GM21367 (cell line): ENCODE data around the gene GAREM1.

Experiments used
- ATAC-seq: cut with Tn5 transposase; IDR thresholded peaks from one replicate; pipeline ENCODE4 v1.9.1; 2021; ENCODE audit not compliant: unreplicated experiment

Gene GAREM1

DNA sequence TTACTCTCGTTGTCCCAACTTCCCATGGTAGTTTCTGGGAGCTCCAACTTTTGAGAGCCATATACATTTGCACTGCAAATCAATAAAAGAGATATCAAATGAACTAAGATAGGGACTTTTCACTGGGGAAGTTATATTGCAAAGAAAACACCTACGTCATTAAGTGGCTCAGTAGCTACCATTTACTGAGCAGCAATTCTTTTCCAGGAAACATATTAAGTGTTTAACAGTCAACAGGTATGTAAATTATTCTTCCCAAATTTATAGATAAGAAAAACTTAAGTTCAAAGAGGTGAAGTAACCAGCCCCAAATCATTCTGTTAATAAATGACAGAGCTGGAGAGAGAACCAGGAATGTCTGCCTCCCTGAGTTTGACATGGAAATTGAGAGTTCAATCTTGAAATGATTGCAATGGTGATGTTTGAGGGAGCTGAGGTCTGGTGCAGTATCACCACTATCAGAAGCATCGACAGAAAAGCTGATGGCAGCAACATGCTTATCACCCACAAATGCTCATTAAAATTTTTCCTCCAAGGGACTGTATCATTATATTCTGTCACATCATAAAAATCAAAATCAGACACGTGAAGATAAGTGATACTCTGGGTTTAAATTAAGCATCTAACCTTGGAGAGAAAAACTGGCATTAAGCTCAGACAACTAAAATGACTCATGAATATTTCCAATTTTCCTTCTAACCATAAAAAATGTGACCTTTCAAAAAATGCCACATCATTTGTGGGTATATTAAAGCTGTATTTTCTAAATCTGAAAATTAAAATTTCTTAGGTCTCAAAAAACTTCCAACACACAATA, 43.4 kb downstream of the GAREM1 start:
- ATAC-seq = no peak

DNA sequence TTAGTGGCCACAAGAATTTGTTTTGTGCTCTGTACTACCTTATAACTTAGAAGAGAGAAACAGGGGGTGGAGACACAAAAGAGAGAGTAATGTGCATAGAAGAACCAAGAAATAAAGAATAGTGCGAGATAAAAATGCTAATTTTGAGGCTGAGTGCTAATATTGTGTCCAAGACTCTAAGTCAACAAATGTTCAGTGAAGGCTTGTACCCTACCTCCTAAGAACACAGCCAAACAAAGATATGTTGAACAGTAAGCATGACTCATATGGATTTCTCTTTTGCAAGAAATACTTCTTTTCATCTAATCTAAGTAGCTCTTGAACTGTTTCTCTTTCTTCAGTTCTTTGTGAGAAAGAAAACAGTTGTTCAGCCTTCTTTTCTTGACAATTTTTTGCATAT, 45.2 kb downstream of the GAREM1 start:
- no peak for ATAC-seq

DNA sequence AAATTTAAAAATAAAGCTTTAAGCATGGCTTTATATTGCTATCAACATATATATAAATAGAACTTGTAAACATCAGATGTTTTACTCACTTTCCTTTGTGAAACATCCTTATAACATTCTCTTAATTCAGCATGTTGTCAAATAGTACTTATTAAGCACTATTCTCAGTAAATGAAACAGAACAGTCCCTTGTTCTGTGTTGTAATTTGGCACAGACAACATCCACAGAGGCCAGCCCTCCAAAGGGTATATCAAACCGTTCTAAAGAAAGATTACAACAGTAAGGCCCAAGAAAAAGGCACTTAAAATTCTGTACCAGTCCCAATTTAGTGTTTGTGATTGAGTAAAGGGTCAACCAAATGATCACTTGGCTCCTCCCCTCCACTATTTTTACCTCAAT, 46.0 kb downstream of the GAREM1 start:
- ATAC-seq = no peak

DNA sequence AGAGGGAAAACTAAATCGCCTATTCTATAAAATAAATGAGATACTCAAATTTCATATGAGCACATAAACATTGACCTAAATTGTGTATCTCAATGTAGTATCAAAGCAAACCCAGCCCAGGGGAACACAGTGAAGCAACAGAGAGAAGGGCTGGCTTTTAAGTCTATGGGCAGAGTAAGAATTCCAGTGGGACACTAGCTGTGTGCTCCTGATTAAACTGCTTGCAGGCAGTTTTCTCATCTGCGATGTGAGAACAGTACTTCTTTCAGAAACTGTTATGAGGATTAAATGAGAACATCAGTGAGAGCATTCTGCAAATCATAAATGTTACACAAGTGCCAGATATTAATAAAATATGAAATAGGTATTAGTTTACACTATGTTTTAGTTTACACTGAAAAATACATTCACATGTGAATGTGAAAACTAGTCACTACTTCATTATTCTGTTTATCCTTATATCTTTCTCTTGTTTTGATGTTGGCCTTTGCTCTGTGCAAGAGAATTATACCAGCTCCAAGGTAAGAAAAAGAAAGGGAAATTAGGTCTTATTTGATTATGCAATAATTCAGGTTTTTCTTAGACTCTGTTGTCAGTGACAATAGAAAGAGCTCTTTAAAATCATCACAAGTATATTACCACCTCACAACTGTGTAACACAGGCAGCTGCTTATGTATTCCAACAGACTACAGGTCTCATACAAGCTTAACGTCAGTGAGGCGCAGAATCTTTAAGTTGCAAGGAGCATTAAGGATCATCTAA, 47.5 kb downstream of the GAREM1 start:
- no peak for ATAC-seq

DNA sequence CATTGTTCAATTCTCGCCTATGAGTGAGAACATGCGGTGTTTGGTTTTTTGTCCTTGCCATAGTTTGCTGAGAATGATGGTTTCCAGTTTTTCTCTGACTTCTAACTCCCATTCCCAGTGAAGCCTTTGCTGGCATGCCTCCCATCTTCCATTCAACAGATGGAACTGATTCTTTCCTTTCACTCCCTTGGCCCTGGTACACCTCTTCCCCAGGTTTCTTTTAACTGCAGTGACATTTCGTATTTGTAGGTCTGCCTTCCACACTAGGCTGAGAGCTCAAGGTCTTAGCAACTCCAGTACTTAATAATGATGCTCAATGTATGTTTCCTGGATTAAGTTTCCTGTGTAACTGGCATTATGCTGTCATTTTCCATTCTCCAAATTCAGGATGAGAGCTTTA, 48.5 kb downstream of the GAREM1 start:
- no peak for ATAC-seq

DNA sequence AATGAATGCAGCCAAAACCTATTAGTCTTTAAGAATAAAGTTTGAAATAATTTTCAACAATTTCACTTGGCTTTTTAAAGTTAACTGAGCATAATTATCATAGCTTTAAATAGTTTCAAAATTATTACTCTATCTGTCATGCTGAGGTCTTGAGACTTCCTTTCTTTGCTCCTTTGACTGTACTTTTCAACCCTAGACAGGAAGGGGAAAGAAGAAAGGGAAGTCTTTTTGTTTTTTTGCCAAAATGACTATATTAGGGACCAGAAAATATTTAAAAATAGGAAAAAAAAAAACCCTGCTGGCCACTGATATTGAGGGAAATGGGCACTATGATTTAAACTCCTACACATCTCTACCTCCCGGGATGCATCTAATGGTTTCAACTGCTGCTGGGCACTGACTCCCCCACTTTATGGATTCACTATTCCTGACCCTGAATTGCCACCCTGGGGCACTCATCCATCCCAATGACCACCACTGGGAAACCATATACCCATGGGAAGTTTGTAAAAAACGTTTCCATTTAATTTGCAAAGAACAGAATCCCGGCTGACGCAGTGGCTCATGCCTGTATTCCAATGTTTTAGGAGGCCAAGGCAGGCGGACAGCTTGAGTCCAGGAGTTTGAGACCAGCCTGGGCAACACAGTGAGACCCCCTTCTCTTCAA, 50.5 kb downstream of the GAREM1 start:
- ATAC-seq = no peak

DNA sequence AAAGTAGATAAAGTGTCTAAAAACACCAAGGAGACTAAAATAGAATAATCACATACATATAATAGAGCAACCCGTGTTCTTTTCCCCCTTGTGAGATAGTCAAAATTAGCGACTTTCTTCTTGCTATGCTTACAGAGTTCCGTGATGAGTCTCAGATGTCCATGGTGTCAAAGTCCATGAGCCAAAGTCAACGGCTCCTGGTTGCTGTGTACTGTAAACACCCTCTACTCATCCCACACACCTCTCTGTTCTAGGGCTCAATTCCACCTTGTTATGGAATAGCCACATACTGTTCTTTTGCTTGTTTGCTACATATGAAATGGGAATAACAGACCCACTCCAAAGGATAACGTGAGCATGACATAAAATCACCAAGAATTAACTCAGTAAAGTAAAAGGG, 52.5 kb downstream of the GAREM1 start:
- no peak for ATAC-seq

DNA sequence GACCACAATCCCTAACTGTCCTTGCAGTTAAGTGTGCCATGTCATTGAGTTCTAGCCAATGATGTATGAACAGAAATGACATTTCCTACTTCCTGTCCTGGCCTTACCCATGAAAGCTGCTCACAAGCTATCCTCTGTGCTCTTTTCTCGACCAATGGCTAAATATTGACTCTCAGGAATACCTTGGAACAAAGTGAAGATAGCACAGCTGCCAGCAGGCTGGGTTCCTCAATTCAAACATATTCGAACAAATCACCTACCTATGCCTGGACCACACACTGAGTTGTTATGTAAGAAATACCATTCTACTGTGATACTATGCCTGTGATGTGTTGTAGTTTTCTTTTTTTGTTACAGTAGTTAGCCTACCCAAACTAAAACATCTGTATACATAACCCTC, 65.1 kb downstream of the GAREM1 start:
- ATAC-seq = no peak

DNA sequence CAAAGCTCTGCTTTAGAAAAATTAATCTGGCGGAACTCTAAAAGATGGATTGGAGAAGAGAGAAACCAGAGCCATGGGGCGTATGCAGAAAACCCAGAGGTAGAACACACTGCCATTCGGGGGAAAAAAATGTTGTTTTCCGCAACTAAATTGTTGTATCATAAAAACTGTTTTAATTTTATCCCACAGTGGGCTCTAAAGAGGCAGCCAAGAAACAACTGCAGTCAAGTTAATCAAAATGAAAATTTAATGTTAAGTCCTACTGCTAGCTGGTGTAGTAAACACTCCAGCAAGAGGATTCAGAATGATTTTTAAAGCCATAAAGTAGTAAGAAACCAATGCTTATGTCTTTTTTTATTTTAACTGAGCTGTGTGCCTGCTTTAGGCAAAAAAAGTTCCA, 69.1 kb downstream of the GAREM1 start:
- ATAC-seq = no peak

DNA sequence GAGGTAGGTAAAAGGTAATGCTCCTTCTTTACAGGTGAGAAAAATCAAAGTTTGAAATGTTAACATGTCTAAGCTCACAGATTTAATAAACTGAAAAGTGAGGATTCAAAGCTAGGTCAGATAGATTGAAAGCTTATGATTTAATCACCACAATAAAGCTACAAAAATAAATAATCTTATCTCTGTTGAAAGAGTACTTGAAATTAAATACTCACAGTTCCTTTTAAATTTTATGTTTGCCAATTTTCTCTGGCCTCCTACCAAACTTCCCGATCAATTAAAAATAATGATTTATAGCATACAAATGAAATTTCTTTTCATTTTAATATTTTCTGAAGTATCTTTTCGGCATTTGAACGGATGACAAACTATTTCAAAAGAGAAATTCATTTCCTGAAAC, 77.3 kb downstream of the GAREM1 start:
- ATAC-seq = no peak

DNA sequence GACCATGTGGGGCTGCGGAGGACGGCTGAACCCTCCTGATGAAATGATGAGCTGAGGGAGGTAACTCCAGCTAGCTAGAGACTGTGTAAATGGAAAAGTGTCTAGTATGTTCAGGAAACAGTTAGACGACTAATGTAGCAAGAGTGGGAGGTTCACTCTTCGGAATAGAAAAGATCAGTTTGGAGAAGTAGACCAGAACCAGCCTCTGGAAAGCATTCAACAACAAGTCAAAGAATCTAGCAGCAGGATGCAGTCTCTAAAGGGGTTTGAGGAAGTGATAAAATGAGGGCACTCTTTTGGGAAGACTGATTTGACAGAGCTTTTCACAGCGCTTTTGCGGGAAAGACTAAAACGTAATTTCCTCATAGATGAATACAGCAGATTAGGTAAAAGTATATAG, 79.6 kb downstream of the GAREM1 start:
- no peak for ATAC-seq

DNA sequence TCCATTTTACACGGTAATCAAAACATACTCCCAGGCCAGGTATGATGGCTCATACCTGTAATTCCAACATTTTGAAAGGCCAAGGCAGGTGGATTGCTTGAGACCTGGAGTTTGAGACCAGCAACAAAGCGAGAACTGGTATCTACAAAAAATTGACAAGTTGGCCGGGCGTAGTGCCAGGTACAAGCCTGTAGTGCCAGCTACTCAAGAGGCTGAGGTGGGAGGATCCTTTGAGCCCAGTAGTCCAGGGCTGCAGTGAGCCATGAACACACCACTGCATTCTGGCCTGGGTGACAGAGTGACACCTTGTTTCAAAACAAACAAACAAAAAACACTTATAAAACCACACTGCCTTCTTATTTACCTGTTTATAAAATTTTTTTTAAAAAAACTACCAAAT, 80.8 kb downstream of the GAREM1 start:
- ATAC-seq = no peak

DNA sequence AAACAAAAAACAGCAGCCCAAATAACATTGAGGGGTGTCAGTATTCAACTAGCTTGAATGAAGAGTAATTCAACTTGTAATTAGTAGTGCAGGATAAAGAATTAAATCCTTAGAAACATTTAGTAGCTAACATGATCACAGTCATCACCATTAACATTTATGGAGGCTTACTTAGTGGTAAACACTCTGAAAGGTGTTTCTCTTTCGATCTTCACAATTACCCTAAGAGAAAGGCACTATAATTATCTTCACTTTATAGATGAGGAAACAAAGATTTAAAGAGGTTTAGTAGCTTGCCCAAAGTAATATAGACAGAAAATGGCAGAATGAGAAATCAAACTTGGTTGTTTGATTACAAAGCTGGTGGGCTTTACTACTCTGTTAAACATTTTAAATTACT, 81.5 kb downstream of the GAREM1 start:
- ATAC-seq = no peak

DNA sequence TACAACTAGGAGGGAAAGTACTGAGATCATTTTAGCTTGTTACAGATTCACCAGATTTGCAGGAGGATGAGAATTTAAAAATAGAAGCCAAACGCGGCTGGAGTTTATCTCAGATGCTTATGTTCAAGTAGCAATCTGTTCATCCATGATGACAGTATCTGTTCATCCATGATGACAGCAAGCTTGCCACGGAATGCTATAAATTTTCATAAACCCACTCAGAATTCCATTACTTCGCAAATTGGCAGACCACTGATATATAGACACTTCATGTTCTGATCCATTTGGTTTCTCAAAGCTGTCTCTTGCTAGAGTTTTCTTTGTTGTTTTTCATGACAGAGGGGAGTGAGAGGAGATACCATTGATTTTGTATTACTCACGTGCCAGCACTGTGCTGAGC, 84.2 kb downstream of the GAREM1 start:
- ATAC-seq = no peak

DNA sequence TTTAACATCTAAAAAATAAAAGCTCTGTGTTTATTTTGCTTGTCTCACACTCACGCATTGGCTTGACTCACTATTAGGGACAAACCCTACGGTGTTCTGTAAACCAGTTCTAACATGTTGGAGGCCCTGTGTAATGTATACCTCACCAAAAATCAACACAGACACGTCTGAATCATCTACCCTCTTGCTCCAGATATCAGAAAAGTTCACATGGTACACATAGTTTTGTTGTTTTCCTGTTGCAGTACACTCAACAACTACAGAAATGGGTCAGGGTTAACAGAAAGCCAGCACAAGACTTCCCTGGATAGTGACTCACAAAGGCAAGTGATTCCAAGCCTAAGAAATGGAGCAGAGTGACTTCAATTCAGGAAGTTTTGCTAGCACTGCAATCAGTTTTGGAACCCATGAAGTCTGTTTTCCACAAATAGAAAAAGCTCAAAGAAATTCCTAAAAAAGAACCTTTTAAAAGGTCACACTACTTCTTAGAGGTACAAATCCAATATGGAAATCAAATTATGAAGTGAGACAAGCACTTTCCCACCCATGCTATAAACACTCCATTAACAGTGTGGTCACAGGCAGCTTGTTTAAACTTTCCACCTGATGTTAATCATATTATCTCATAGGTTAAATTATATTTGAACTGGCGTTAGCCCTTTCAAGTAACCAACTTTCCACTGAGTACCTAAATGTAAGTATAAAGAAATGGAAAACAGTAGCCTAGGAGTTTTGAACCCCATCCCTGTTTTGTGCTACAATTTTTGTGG, 87.4 kb downstream of the GAREM1 start:
- no peak for ATAC-seq

DNA sequence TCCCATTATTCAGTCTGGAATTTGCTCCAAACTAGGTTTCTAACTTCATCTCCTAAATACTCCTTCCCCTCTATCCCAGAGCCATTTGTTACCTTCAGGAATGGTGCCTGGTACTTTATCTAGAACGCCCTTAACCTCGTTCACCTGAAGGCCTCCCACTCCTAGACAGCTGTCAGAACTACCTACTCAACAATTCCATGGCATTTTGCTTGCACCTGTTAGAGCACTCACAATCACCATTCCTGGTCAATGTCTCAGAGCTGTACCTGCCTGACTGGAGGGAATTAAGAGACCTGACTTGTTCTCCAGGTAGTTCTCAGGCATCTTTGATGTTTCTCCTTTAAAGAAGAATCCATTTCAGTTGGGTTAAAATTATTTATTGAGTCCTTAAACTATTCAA, 88.9 kb downstream of the GAREM1 start:
- no peak for ATAC-seq

DNA sequence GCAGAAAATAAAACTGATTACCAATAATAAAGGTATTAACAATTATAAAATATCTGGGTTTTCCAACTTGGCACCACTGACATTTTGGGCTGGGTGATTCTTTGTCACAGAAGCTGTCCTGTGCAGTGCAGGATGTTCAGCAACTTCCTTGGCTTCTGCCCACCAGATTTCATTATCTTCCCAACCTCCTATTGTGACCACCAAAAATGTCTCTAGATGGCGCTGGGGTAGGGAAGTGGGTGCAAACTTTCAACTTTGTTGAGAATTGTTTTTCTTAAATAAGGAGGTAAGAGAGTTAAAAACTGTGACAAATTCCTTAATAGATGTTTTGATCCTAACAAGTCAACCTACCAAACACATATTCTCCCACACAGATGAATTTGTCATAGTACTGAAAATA, 90.1 kb downstream of the GAREM1 start:
- no peak for ATAC-seq

DNA sequence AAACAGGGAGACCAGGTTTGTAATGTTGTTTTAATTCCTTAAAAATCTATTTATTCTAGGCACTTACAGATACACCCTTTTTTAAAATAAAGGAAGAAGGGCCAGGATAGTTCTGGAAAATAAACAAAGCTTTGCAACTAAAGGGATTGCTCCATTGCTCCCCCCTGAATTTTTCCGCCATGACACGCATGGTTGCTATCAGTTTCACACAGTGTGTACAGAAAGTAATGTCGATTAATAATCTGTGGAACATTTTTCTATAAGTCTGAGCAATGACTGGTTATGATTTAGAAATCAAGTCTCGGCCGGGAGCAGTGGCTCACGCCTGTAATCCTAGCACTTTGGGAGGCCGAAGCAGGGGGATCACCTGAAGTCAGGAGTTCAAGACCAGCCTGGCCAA, 90.8 kb downstream of the GAREM1 start:
- ATAC-seq = no peak

DNA sequence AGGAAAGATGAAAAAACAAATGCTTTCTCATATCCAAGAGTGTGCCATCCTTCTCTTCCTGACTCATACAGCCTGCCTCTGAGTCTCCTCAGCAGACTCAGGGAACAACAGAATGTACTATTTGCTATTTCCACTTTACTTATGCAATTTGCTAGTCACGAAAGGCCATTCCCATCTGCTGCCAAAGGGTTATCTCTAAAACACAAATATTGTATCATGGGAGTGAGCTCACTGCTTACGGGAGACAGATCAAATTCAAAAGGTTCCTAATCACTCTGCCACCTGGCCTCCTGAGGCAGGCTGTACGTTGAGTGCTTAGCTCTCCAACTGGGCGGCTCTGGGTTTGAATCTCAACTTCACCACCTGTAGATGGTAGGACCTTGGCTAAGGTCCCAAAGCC, 92.0 kb downstream of the GAREM1 start:
- ATAC-seq = no peak

DNA sequence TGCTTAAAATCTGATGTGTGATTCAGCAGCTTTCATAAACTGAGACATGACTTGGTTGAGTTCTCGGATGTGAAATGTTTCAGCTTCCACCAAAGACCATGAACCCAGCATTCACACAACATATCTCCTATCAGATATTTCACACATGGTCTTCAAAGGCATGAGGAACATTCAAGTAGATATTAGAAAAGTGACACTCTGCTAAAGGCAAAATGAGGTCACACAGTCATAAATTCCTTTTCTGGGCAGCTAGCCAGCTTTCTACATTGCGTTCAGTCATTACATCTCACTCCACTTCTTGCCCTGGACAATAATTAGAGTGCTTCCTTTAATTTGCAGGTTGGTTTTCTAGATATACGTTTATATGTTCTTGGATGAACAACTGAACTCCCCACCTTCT, 96.7 kb downstream of the GAREM1 start:
- no peak for ATAC-seq

DNA sequence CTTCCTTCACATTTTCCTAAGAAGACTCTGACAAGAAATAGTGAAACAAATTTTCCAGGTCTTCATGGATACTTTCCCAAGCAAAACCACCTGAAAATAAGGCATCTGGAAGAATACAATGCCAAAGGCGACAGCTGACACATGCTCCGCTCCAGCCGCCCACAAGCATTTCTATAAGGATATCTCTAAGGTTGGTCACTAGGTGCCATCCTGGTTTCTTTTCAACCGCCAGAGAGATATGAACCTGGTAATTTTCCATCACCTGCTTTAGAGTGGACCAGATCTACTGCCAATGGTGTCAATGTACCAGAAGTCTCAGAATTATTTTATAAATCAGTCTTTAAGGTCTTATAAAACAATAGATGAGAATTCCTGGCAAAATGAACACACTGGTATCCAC, 97.2 kb downstream of the GAREM1 start:
- no peak for ATAC-seq
